ENCODE results near the gene TPK1. TPM values are rescaled to one million over a fixed set of nuclear protein-coding genes. Genes with fewer than 3 reads are reported as not detected.

The TPK1 gene
- total and polyA plus RNA-seq, 4 donors, result 5.3 to 16.8 (median 15.9) TPM

- H3K27ac ChIP-seq (ENCODE audit: low read depth in 1 of 2, low read length in 1 of 2), result no peak overlapping the region
- no peak for DNase-seq
- TF ChIP-seq CTCF (IDR thresholded peaks at IDR 0.05; ENCODE audit: control extremely low read depth, extremely low read depth), result no peak
These were observed 419.5 kb downstream of the TPK1 start for GRCh38 chr7:144416341-144416740.

GRCh38 chr7:144415858-144416257, 420.0 kb downstream of the TPK1 start:
- Histone ChIP-seq H3K9me3 (ENCODE audit: control insufficient read depth in 4 of 4, insufficient read depth in 3 of 4, low read length in 3 of 4) (peaks cover 0 to 3% (median 0%) of the 10 kb centered on the region in 4 donors), H3K9ac (ENCODE audit: insufficient read depth in 1 of 2, low read length in 2 of 2) (no peak overlapping the region), H3K4me3 (no peak overlapping the region), H3K27me3 (ENCODE audit: control insufficient read depth in 3 of 3, insufficient read depth in 3 of 3, low read length in 2 of 3) (peaks cover 0 to 2% (median 0%) of the 10 kb centered on the region in 3 donors), H3K36me3 (ENCODE audit: control insufficient read depth in 4 of 4, insufficient read depth in 4 of 4, low read length in 4 of 4) (no peaks in the 10 kb centered on the region), H3K27ac (ENCODE audit: low read depth in 1 of 2, low read length in 1 of 2) (no peak overlapping the region), H3K4me1 (ENCODE audit: control insufficient read depth in 5 of 5, insufficient read depth in 5 of 5, low read length in 5 of 5) (no peaks in the 10 kb centered on the region)
- DNase-seq (no peak), ATAC-seq (ENCODE audit: insufficient read depth, low FRiP score) (no peak)
- TF ChIP-seq CTCF (IDR thresholded peaks at IDR 0.05; ENCODE audit: control extremely low read depth, extremely low read depth), result no peak

More at GRCh38 chr7:144416341-144416740, 419.5 kb downstream of the TPK1 start:
- Histone ChIP-seq H3K9me3 (ENCODE audit: control insufficient read depth in 4 of 4, insufficient read depth in 3 of 4, low read length in 3 of 4) (peaks cover 0 to 3% (median 0%) of the 10 kb centered on the region in 4 donors), H3K9ac (ENCODE audit: insufficient read depth in 1 of 2, low read length in 2 of 2) (no peak overlapping the region), H3K36me3 (ENCODE audit: control insufficient read depth in 4 of 4, insufficient read depth in 4 of 4, low read length in 4 of 4) (no peaks in the 10 kb centered on the region), H3K4me3 (no peak overlapping the region), H3K4me1 (ENCODE audit: control insufficient read depth in 5 of 5, insufficient read depth in 5 of 5, low read length in 5 of 5) (no peaks in the 10 kb centered on the region), H3K27me3 (ENCODE audit: control insufficient read depth in 3 of 3, insufficient read depth in 3 of 3, low read length in 2 of 3) (peaks cover 0 to 2% (median 0%) of the 10 kb centered on the region in 3 donors)
- no peak for ATAC-seq (ENCODE audit: insufficient read depth, low FRiP score)

- H3K27ac ChIP-seq (ENCODE audit: low read depth in 1 of 2, low read length in 1 of 2), result no peak overlapping the region
- no peaks in the 10 kb centered on the region for H3K4me1 ChIP-seq (ENCODE audit: control insufficient read depth in 5 of 5, insufficient read depth in 5 of 5, low read length in 5 of 5)
- 38 to 51% methylated on average over 3 of the region's 3 CpGs for WGBS, 2 donors
- no peaks in the 10 kb centered on the region for H3K36me3 ChIP-seq (ENCODE audit: control insufficient read depth in 4 of 4, insufficient read depth in 4 of 4, low read length in 4 of 4)
- ATAC-seq (ENCODE audit: insufficient read depth, low FRiP score), result no peak
- DNase-seq, result no peak
- H3K9me3 ChIP-seq (ENCODE audit: control insufficient read depth in 4 of 4, insufficient read depth in 3 of 4, low read length in 3 of 4), result peaks cover 0 to 3% (median 0%) of the 10 kb centered on the region in 4 donors
- no peak for TF ChIP-seq CTCF (IDR thresholded peaks at IDR 0.05; ENCODE audit: control extremely low read depth, extremely low read depth)
- no peak overlapping the region for H3K9ac ChIP-seq (ENCODE audit: insufficient read depth in 1 of 2, low read length in 2 of 2)
- H3K4me3 ChIP-seq, result no peak overlapping the region
- peaks cover 0 to 2% (median 0%) of the 10 kb centered on the region in 3 donors for H3K27me3 ChIP-seq (ENCODE audit: control insufficient read depth in 3 of 3, insufficient read depth in 3 of 3, low read length in 2 of 3)
These were observed 421.0 kb downstream of the TPK1 start for GRCh38 chr7:144414815-144415214.

- Histone ChIP-seq H3K27ac (ENCODE audit: low read depth in 1 of 2, low read length in 1 of 2) (no peak overlapping the region), H3K9ac (ENCODE audit: insufficient read depth in 1 of 2, low read length in 2 of 2) (no peak overlapping the region), H3K4me3 (no peak overlapping the region), H3K9me3 (ENCODE audit: control insufficient read depth in 4 of 4, insufficient read depth in 3 of 4, low read length in 3 of 4) (no peaks in the 10 kb centered on the region), H3K27me3 (ENCODE audit: control insufficient read depth in 3 of 3, insufficient read depth in 3 of 3, low read length in 2 of 3) (peaks cover 0 to 2% (median 0%) of the 10 kb centered on the region in 3 donors), H3K4me1 (ENCODE audit: control insufficient read depth in 5 of 5, insufficient read depth in 5 of 5, low read length in 5 of 5) (peaks cover 0 to 4% (median 0%) of the 10 kb centered on the region in 5 donors), H3K36me3 (ENCODE audit: control insufficient read depth in 4 of 4, insufficient read depth in 4 of 4, low read length in 4 of 4) (no peaks in the 10 kb centered on the region)
- no peak for ATAC-seq (ENCODE audit: insufficient read depth, low FRiP score)
- no peak for DNase-seq
- WGBS, 2 donors, result 31 to 32% methylated on average over 4 of the region's 4 CpGs
- TF ChIP-seq CTCF (IDR thresholded peaks at IDR 0.05; ENCODE audit: control extremely low read depth, extremely low read depth), result no peak
These were observed 425.4 kb downstream of the TPK1 start for GRCh38 chr7:144410441-144410840.

Measured in lung (tissue), 12 donors.